H9 (cell line): ENCODE measurements around the gene SUPT3H. TPM values are rescaled to one million over a fixed set of nuclear protein-coding genes. Genes with fewer than 3 reads are reported as not detected.

ENCODE experiments used
- DNase-seq: peaks from one replicate; pipeline ENCODE4 v3.0.0-alpha.2; 2017
- H2AFZ ChIP-seq: one replicate; pipeline ENCODE4 v1.6.1; 2013; ENCODE audit warnings: mild to moderate bottlenecking, low read length, control low read depth, moderate library complexity
- H2AK5ac ChIP-seq: 2 replicates; pipeline ENCODE4 v1.6.1; 2013; ENCODE audit warnings: low read length, control low read depth, mixed read lengths; ENCODE audit not compliant: insufficient read length
- H2BK120ac ChIP-seq: one replicate; pipeline ENCODE4 v1.6.1; 2013; ENCODE audit warnings: low read depth, mild to moderate bottlenecking, low read length, control low read depth, inconsistent platforms; ENCODE audit not compliant: poor library complexity, severe bottlenecking
- H2BK12ac ChIP-seq: 2 replicates; pipeline ENCODE4 v1.6.1; 2013; ENCODE audit warnings: low read length, control low read depth, mixed read lengths, low read depth; ENCODE audit not compliant: insufficient read length
- H2BK15ac ChIP-seq: 2 replicates; pipeline ENCODE4 v1.6.1; 2013; ENCODE audit warnings: low read depth, low read length, control low read depth
- H2BK20ac ChIP-seq: one replicate; pipeline ENCODE4 v1.6.1; 2013; ENCODE audit warnings: low read depth, mild to moderate bottlenecking, low read length, control low read depth, inconsistent platforms; ENCODE audit not compliant: poor library complexity, severe bottlenecking
- H2BK5ac ChIP-seq: 2 replicates; pipeline ENCODE4 v1.6.1; 2013; ENCODE audit warnings: low read length, control low read depth, mixed read lengths; ENCODE audit not compliant: insufficient read length
- H3K14ac ChIP-seq: 2 replicates; pipeline ENCODE4 v1.6.1; 2013; ENCODE audit warnings: low read length, control low read depth; ENCODE audit not compliant: insufficient read depth
- H3K18ac ChIP-seq: 2 replicates; pipeline ENCODE4 v1.6.1; 2013; ENCODE audit warnings: low read depth, mild to moderate bottlenecking, mixed read lengths, low read length, control low read depth; ENCODE audit not compliant: insufficient read length
- H3K23ac ChIP-seq: 2 replicates; pipeline ENCODE4 v1.6.1; 2013; ENCODE audit warnings: low read length, control low read depth, mixed read lengths, low read depth; ENCODE audit not compliant: insufficient read length
- H3K23me2 ChIP-seq: 2 replicates; pipeline ENCODE4 v1.6.1; 2013; ENCODE audit warnings: low read depth, mild to moderate bottlenecking, mixed read lengths, low read length, control low read depth; ENCODE audit not compliant: insufficient read length, poor library complexity, severe bottlenecking
- H3K27ac ChIP-seq: 2 replicates; pipeline ENCODE4 v1.5.1; 2013; ENCODE audit warnings: low read length, control low read depth, mixed read lengths, low read depth; ENCODE audit not compliant: insufficient read length
- H3K27me3 ChIP-seq: 2 replicates; pipeline ENCODE4 v1.6.1; 2013; ENCODE audit warnings: low read length, control low read depth, inconsistent platforms; ENCODE audit not compliant: insufficient read depth
- H3K4ac ChIP-seq: 2 replicates; pipeline ENCODE4 v1.6.1; 2013; ENCODE audit warnings: low read depth, mild to moderate bottlenecking, control low read depth, inconsistent platforms, low read length, moderate library complexity
- H3K4me1 ChIP-seq: 2 replicates; pipeline ENCODE4 v1.6.1; 2013; ENCODE audit warnings: low read length, control low read depth, inconsistent platforms; ENCODE audit not compliant: insufficient read depth
- H3K4me2 ChIP-seq: 2 replicates; pipeline ENCODE4 v1.6.1; 2013; ENCODE audit warnings: low read length, control low read depth, mixed read lengths; ENCODE audit not compliant: insufficient read length, insufficient read depth
- H3K56ac ChIP-seq: 2 replicates; pipeline ENCODE4 v1.6.1; 2013; ENCODE audit warnings: low read depth, mild to moderate bottlenecking, mixed read lengths, low read length, control low read depth; ENCODE audit not compliant: insufficient read length
- H3K79me1 ChIP-seq: 2 replicates; pipeline ENCODE4 v1.6.1; 2013; ENCODE audit warnings: low read depth, mild to moderate bottlenecking, moderate library complexity, low read length, control low read depth, inconsistent platforms; ENCODE audit not compliant: insufficient read depth, poor library complexity, severe bottlenecking
- H3K79me2 ChIP-seq: 2 replicates; pipeline ENCODE4 v1.6.1; 2013; ENCODE audit warnings: low read length, control low read depth, inconsistent platforms; ENCODE audit not compliant: insufficient read depth
- H3K9ac ChIP-seq: 2 replicates; pipeline ENCODE4 v1.6.1; 2013; ENCODE audit warnings: low read length, control low read depth, mixed read lengths; ENCODE audit not compliant: insufficient read length; ENCODE audit errors: extremely low read depth
- H3K9me3 ChIP-seq: one replicate; pipeline ENCODE4 v1.6.1; 2013; ENCODE audit warnings: low read depth, low read length, inconsistent platforms; ENCODE audit not compliant: control insufficient read depth
- H3T11ph ChIP-seq: one replicate; pipeline ENCODE4 v1.6.1; 2013; ENCODE audit warnings: mild to moderate bottlenecking, low read length, control low read depth, inconsistent platforms
- H4K20me1 ChIP-seq: one replicate; pipeline ENCODE4 v1.6.1; 2013; ENCODE audit not compliant: control insufficient read depth, insufficient read length, insufficient read depth
- H4K5ac ChIP-seq: 2 replicates; pipeline ENCODE4 v1.6.1; 2013; ENCODE audit warnings: low read depth, mild to moderate bottlenecking, mixed read lengths, low read length, control low read depth; ENCODE audit not compliant: insufficient read length
- H4K8ac ChIP-seq: replicated peaks from 2 replicates; pipeline ENCODE4 v1.6.1; 2013; ENCODE audit warnings: low read length, control low read depth, mixed read lengths, low read depth; ENCODE audit not compliant: insufficient read length
- H4K91ac ChIP-seq: 2 replicates; pipeline ENCODE4 v1.6.1; 2013; ENCODE audit warnings: low read depth, mild to moderate bottlenecking, moderate library complexity, mixed read lengths, low read length, control low read depth; ENCODE audit not compliant: insufficient read length
- H3K27ac Mint-ChIP-seq, 3 experiments: 2 replicates in 2 of 3; 3 replicates in 1 of 3; pipeline ENCODE4 v1.8.0; 2020 to 2021; ENCODE audit warnings: mixed read lengths in 3 of 3, mild to moderate bottlenecking in 1 of 3, moderate library complexity in 1 of 3
- H3K27me3 Mint-ChIP-seq: 2 replicates; pipeline ENCODE4 v1.8.0; 2021; ENCODE audit warnings: low read depth, mild to moderate bottlenecking, moderate library complexity, mixed read lengths
- H3K36me3 Mint-ChIP-seq, 3 experiments: 2 replicates in 2 of 3; 3 replicates in 1 of 3; pipeline ENCODE4 v1.8.0; 2020 to 2021; ENCODE audit warnings: low read depth in 3 of 3, mixed read lengths in 3 of 3; ENCODE audit not compliant: insufficient read depth in 1 of 3
- H3K4me1 Mint-ChIP-seq, 2 experiments: 2 replicates each; pipeline ENCODE4 v1.8.0; 2020; ENCODE audit warnings: mixed read lengths in 2 of 2
- H3K4me3 Mint-ChIP-seq, 2 experiments: 2 replicates in 1 of 2; 3 replicates in 1 of 2; pipeline ENCODE4 v1.8.0; 2020 to 2021; ENCODE audit warnings: mild to moderate bottlenecking in 2 of 2, mixed read lengths in 2 of 2, moderate library complexity in 1 of 2
- H3K9me3 Mint-ChIP-seq, 2 experiments: 2 replicates in 1 of 2; 3 replicates in 1 of 2; pipeline ENCODE4 v1.8.0; 2020; ENCODE audit warnings: mild to moderate bottlenecking in 2 of 2, mixed read lengths in 2 of 2, moderate library complexity in 1 of 2
- WGBS: extraction: QIAGEN DNeasy Blood & Tissue Kit; methylation state at CpG from one replicate; pipeline ENCODE4 v1.1.7; 2013; ENCODE audit warnings: missing lambda C conversion rate, low lambda C conversion rate, mixed read lengths; ENCODE audit not compliant: insufficient read length; ENCODE audit errors: extremely low coverage; 5-methylcytosine and 5-hydroxymethylcytosine counted together
- total RNA-seq: library from RNA; stranded (reverse); gene quantifications from 2 replicates; pipeline ENCODE4 v1.2.1, GENCODE V29; 2021
- TF ChIP-seq, protein P1 (sequence below): fragments of 200-600 bp; sonication (generic); conservative IDR thresholded peaks from 3 replicates; pipeline ENCODE4 v1.8.0; 2021; ENCODE audit warnings: antibody characterized with exemption, mild to moderate bottlenecking

The SUPT3H gene
- total RNA-seq, 1 experiment from 2014 or later, result 22.5 TPM

GRCh38 chr6:45026003-45026516 lies 351.7 kb downstream of the SUPT3H start:
- no peaks in the 10 kb centered on the region for H3K9me3 ChIP-seq
- H3K14ac ChIP-seq, result no peak overlapping the region
- H3K27ac ChIP-seq, result no peak overlapping the region
- no peak overlapping the region for H3K56ac ChIP-seq
- no peaks in the 10 kb centered on the region for H3K23me2 ChIP-seq
- DNase-seq, result no peak
- no peak overlapping the region for H2BK5ac ChIP-seq
- no CpG with 5 or more reads among the region's 2 CpGs for WGBS
- H2AK5ac ChIP-seq, result no peak overlapping the region
- no peak overlapping the region for H4K8ac ChIP-seq
- no peaks in the 10 kb centered on the region for H3K79me1 ChIP-seq
- no peaks in the 10 kb centered on the region for H3K79me2 ChIP-seq
- TF ChIP-seq, protein P1, sequence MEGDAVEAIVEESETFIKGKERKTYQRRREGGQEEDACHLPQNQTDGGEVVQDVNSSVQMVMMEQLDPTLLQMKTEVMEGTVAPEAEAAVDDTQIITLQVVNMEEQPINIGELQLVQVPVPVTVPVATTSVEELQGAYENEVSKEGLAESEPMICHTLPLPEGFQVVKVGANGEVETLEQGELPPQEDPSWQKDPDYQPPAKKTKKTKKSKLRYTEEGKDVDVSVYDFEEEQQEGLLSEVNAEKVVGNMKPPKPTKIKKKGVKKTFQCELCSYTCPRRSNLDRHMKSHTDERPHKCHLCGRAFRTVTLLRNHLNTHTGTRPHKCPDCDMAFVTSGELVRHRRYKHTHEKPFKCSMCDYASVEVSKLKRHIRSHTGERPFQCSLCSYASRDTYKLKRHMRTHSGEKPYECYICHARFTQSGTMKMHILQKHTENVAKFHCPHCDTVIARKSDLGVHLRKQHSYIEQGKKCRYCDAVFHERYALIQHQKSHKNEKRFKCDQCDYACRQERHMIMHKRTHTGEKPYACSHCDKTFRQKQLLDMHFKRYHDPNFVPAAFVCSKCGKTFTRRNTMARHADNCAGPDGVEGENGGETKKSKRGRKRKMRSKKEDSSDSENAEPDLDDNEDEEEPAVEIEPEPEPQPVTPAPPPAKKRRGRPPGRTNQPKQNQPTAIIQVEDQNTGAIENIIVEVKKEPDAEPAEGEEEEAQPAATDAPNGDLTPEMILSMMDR, result no peak
- H2BK12ac ChIP-seq, result no peak overlapping the region
- no peaks in the 10 kb centered on the region for H3K27me3 ChIP-seq
- H3K27me3 Mint-ChIP-seq, result no peaks in the 10 kb centered on the region
- H2BK120ac ChIP-seq, result no peak overlapping the region
- H3K4me2 ChIP-seq, result no peak overlapping the region
- H3K9me3 Mint-ChIP-seq, result peaks cover 3 to 10% of the 10 kb centered on the region in 2 experiments
- no peak overlapping the region for H3K23ac ChIP-seq
- H3K9ac ChIP-seq, result no peak overlapping the region
- no peak overlapping the region for H3K27ac Mint-ChIP-seq
- H3K4me1 ChIP-seq, result no peaks in the 10 kb centered on the region
- no peak overlapping the region for H2AFZ ChIP-seq
- H3K4ac ChIP-seq, result no peak overlapping the region
- H3K18ac ChIP-seq, result no peak overlapping the region
- H4K20me1 ChIP-seq, result no peaks in the 10 kb centered on the region
- H4K5ac ChIP-seq, result no peak overlapping the region
- no peak overlapping the region for H4K91ac ChIP-seq
- no peak overlapping the region for H2BK15ac ChIP-seq
- H3T11ph ChIP-seq, result no peak overlapping the region
- H2BK20ac ChIP-seq, result no peak overlapping the region
- H3K4me3 Mint-ChIP-seq, result no peak overlapping the region
- peaks cover 0 to 4% of the 10 kb centered on the region in 2 experiments; a peak in 1 of 4 replicates for H3K4me1 Mint-ChIP-seq
- peaks cover 0 to 18% (median 6%) of the 10 kb centered on the region in 3 experiments; a peak in 4 of 7 replicates for H3K36me3 Mint-ChIP-seq
